Retinal pigment epithelial cell (primary cell): Measurements from ENCODE around the gene HLA-C.
A peak's percentile ranks its signal among the peaks of the same experiment; 100 is the strongest.

Experiments
- DNase-seq: peaks from one replicate; pipeline ENCODE4 v3.0.0-alpha.2; 2010; ENCODE audit warnings: low read depth
- H3K4me3 ChIP-seq: 2 replicates; pipeline ENCODE4 v1.5.1; 2011; ENCODE audit warnings: mild to moderate bottlenecking, low read length, control low read depth, moderate library complexity
- TF ChIP-seq, protein P1 (sequence below): conservative IDR thresholded peaks from 2 replicates; pipeline ENCODE4 v1.5.1; 2011; ENCODE audit warnings: low read depth, low read length, control low read depth, inconsistent platforms

Gene HLA-C

DNA sequence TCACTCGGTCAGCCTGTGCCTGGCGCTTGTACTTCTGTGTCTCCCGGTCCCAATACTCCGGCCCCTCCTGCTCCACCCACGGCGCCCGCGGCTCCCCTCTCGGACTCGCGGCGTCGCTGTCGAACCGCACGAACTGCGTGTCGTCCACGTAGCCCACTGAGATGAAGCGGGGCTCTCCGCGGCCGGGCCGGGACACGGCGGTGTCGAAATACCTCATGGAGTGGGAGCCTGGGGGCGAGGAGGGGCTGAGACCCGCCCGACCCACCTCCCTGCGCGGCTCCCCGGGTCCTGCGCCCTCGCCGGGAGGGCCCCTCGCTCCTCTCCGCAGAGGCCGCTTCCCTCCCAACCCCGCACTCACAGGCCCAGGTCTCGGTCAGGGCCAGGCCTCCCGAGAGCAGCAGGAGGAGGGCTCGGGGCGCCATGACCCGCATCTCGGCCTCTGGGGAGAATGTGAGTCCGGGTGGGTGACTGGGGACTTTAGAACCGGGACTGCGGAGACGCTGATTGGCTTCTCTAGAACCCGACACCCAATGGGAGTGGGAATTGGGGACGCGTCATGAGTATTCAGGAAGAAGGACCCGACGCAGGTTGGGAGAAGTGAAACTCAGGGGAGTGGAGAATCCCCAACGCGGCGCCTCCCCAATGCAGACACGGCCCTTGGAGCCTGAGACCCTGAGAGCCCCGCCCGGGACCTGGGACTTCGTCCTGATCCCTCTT is at the start of gene HLA-C:
Gene HLA-C, minus strand, starts transcription at position 452 of the 717 bp plus-strand sequence. Its CDS starts 21 bp downstream, at position 431.
- TF ChIP-seq, protein P1, sequence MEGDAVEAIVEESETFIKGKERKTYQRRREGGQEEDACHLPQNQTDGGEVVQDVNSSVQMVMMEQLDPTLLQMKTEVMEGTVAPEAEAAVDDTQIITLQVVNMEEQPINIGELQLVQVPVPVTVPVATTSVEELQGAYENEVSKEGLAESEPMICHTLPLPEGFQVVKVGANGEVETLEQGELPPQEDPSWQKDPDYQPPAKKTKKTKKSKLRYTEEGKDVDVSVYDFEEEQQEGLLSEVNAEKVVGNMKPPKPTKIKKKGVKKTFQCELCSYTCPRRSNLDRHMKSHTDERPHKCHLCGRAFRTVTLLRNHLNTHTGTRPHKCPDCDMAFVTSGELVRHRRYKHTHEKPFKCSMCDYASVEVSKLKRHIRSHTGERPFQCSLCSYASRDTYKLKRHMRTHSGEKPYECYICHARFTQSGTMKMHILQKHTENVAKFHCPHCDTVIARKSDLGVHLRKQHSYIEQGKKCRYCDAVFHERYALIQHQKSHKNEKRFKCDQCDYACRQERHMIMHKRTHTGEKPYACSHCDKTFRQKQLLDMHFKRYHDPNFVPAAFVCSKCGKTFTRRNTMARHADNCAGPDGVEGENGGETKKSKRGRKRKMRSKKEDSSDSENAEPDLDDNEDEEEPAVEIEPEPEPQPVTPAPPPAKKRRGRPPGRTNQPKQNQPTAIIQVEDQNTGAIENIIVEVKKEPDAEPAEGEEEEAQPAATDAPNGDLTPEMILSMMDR, result peak; percentile 12
- peak within 1 kb of the TSS; percentile 73 for H3K4me3 ChIP-seq
- DNase-seq, result peak; percentile 76

GRCh38 chr6:31321005-31321707 is 49.3 kb upstream of the HLA-C start:
- TF ChIP-seq, protein P1, result no peak
- DNase-seq, result no peak
- no peak overlapping the region for H3K4me3 ChIP-seq

- TF ChIP-seq, protein P1, result no peak
- DNase-seq, result no peak
- no peak overlapping the region for H3K4me3 ChIP-seq
Observed at GRCh38 chr6:31317036-31317435, 45.1 kb upstream of the HLA-C start.

- H3K4me3 ChIP-seq, result no peak overlapping the region
- no peak for DNase-seq
- TF ChIP-seq, protein P1, result no peak
Observed at GRCh38 chr6:31309641-31310040, 37.7 kb upstream of the HLA-C start.

GRCh38 chr6:31308845-31309175 is 36.9 kb upstream of the HLA-C start:
- TF ChIP-seq, protein P1, result no peak
- DNase-seq, result no peak
- H3K4me3 ChIP-seq, result no peak overlapping the region

DNA sequence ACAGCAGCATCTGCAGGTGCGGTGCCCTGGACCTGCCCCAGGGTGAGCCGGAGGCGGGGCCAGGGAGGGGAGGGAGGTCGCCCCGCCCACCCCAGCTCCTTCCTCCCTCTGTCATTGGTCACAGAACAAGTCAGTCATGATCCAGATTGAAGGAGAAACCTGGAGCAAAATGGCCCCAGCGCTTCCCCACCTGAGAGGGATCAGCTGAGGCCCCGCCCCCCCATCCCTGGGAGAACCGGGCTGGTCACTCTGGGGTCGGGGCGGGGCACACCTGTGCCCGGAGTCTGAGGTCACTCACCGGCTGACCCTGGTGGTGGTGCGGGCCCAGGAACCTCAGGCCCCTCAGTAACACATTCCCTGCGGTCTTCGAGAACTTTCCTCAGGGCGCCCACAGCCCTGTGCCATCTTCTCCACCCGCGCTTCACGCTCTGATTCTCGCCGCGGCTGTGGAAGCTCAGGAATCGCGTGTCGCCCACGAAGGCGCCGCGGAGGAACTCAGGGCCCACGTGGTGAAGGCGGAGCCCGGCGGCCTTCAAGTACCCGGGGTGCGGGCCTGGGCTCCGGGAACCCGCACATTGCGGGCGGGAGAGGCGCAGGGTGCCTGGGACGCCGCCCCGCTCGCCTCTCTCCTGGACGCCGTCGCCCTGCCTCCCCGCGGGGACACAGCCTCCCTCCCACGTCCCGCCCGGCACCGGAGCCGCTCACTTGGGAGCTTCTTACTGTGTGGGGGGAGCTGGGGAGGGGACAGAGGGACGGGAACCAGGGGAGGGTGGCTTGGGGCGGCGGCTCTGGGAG is 36.4 kb upstream of the HLA-C start:
- TF ChIP-seq, protein P1, result no peak
- H3K4me3 ChIP-seq, result no peak overlapping the region
- no peak for DNase-seq
